ENCODE data around the gene WWP2. TPM values are rescaled to one million over a fixed set of nuclear protein-coding genes. Genes with fewer than 3 reads are reported as not detected.

The WWP2 gene
- total and polyA plus RNA-seq, 2 experiments from 2014 or later = 18.5 to 19.0 TPM

GRCh38 chr16:69860233-69861231, 98.4 kb downstream of the WWP2 start:
- Histone ChIP-seq H3K4me2 (ENCODE audit: unreplicated experiment) (no peak overlapping the region), H3K27me3 (replicated peaks; ENCODE audit: insufficient read depth) (no peaks in the 10 kb centered on the region), H3F3A (ENCODE audit: insufficient read depth) (no peaks in the 10 kb centered on the region), H3K27ac (no peak overlapping the region), H3K79me2 (ENCODE audit: insufficient read depth) (no peaks in the 10 kb centered on the region), H2AFZ (no peak overlapping the region), H3K9me3 (ENCODE audit: low read depth) (no peaks in the 10 kb centered on the region), H3K36me3 (ENCODE audit: low read depth) (no peaks in the 10 kb centered on the region), H3K9me2 (ENCODE audit: insufficient read depth) (no peaks in the 10 kb centered on the region), H3K9ac (no peak overlapping the region), H3K4me3 (no peak overlapping the region), H3K4me1 (ENCODE audit: insufficient read depth) (peaks cover 6% of the 10 kb centered on the region; the same call in 1 of the 2 replicates), H4K20me1 (ENCODE audit: insufficient read depth) (no peaks in the 10 kb centered on the region)
- DNase-seq = no peak
- WGBS, 2 experiments (ENCODE audit: low coverage in 1 of 2, low lambda C conversion rate in 2 of 2, missing lambda C conversion rate in 2 of 2) = 95 to 96% methylated on average over 9 of the region's 9 CpGs
- no peak for TF ChIP-seq EZH2phosphoT487 (IDR thresholded peaks at IDR 0.05; ENCODE audit: insufficient read depth, low read depth)
- in situ Hi-C loops (cut with MboI) = no loop called here

- Histone ChIP-seq H3K4me1 (ENCODE audit: insufficient read depth) (peaks cover 6% of the 10 kb centered on the region; the same call in 1 of the 2 replicates), H3K79me2 (ENCODE audit: insufficient read depth) (no peaks in the 10 kb centered on the region), H3K27me3 (replicated peaks; ENCODE audit: insufficient read depth) (no peaks in the 10 kb centered on the region)
These were observed 99.3 kb downstream of the WWP2 start for GRCh38 chr16:69861292-69862030.

DNA sequence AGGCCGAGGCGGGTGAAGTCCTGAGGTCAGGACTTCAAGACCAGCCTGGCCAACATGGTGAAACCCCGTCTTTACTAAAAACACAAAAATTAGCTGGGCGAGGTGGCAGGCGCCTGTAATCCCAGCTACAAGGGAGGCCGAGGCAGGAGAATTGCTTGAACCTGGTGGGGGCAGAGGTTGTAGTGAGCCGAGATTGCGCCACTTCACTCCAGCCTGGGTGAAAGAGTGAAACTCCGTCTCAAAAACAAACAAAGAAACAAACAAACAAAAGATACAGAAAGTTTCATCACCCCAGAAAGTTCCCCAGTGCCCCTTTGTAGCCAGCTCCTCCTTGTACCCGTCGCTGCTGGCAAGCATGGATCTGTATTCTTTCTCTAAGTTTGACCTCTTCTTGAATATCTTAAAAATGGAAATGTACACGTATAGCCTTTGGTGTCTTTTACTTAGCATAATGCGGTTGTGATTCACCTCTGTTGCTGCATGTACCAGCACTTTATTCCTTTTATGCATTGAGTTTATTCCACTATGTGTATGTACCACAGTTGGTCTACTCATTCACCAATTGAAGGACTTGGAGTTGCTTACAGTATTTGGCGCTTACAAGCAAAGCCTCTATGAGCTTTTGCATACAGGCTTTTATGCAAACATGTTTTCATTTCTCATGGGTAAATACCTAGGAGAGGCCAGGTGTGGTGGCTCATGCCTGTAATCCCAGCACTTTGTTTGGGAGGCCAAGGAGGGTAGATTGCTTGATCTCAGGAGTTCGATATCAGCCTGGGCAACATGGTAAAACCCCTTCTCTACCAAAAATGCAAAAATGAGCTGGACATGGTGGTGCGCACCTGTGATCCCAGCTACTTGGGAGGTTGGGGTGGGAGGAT, 101.5 kb downstream of the WWP2 start:
- H3K27me3 ChIP-seq (replicated peaks; ENCODE audit: insufficient read depth) = no peaks in the 10 kb centered on the region
- 94 to 96% methylated on average over 16 of the region's 16 CpGs for WGBS, 2 experiments (ENCODE audit: low coverage in 1 of 2, low lambda C conversion rate in 2 of 2, missing lambda C conversion rate in 2 of 2)
- in situ Hi-C loops (cut with MboI) = no loop called here
- H3K36me3 ChIP-seq (ENCODE audit: low read depth) = no peaks in the 10 kb centered on the region
- no peak for DNase-seq
- H3K9me2 ChIP-seq (ENCODE audit: insufficient read depth) = no peaks in the 10 kb centered on the region
- no peak overlapping the region for H2AFZ ChIP-seq
- H3K4me1 ChIP-seq (ENCODE audit: insufficient read depth) = peaks cover 6% of the 10 kb centered on the region; the same call in 1 of the 2 replicates
- H3K9me3 ChIP-seq (ENCODE audit: low read depth) = no peaks in the 10 kb centered on the region
- no peaks in the 10 kb centered on the region for H3F3A ChIP-seq (ENCODE audit: insufficient read depth)
- TF ChIP-seq EZH2phosphoT487 (IDR thresholded peaks at IDR 0.05; ENCODE audit: insufficient read depth, low read depth) (no peak), EZH2 (IDR thresholded peaks at IDR 0.05; ENCODE audit: insufficient read depth, poor library complexity, severe bottlenecking) (no peak)
- H3K9ac ChIP-seq = no peak overlapping the region
- H3K4me3 ChIP-seq = no peak overlapping the region
- no peaks in the 10 kb centered on the region for H3K79me2 ChIP-seq (ENCODE audit: insufficient read depth)
- H3K4me2 ChIP-seq (ENCODE audit: unreplicated experiment) = no peak overlapping the region
- H3K27ac ChIP-seq = no peak overlapping the region
- no peaks in the 10 kb centered on the region for H4K20me1 ChIP-seq (ENCODE audit: insufficient read depth)

More at GRCh38 chr16:69861292-69862030, 99.3 kb downstream of the WWP2 start:
- peak; percentile 68 for DNase-seq
- no peaks in the 10 kb centered on the region for H4K20me1 ChIP-seq (ENCODE audit: insufficient read depth)
- H3K36me3 ChIP-seq (ENCODE audit: low read depth) = no peaks in the 10 kb centered on the region
- WGBS, 2 experiments (ENCODE audit: low coverage in 1 of 2, low lambda C conversion rate in 2 of 2, missing lambda C conversion rate in 2 of 2) = 64 to 65% methylated on average over 12 of the region's 12 CpGs
- H3K9me2 ChIP-seq (ENCODE audit: insufficient read depth) = no peaks in the 10 kb centered on the region
- no peak overlapping the region for H3K27ac ChIP-seq
- H2AFZ ChIP-seq = no peak overlapping the region
- no peak overlapping the region for H3K4me3 ChIP-seq
- H3K4me2 ChIP-seq (ENCODE audit: unreplicated experiment) = no peak overlapping the region
- in situ Hi-C loops (cut with MboI) = no loop called here
- no peaks in the 10 kb centered on the region for H3F3A ChIP-seq (ENCODE audit: insufficient read depth)
- peak overlapping the region; percentile 20; the same call in 1 of the 2 replicates for H3K9ac ChIP-seq
- H3K9me3 ChIP-seq (ENCODE audit: low read depth) = no peaks in the 10 kb centered on the region
- TF ChIP-seq EZH2 (IDR thresholded peaks at IDR 0.05; ENCODE audit: insufficient read depth, poor library complexity, severe bottlenecking) (no peak), EZH2phosphoT487 (IDR thresholded peaks at IDR 0.05; ENCODE audit: insufficient read depth, low read depth) (no peak)

- peaks cover 6% of the 10 kb centered on the region; the same call in 1 of the 2 replicates for H3K4me1 ChIP-seq (ENCODE audit: insufficient read depth)
- H3K27me3 ChIP-seq (replicated peaks; ENCODE audit: insufficient read depth) = no peaks in the 10 kb centered on the region
- no peaks in the 10 kb centered on the region for H3F3A ChIP-seq (ENCODE audit: insufficient read depth)
- H3K9me3 ChIP-seq (ENCODE audit: low read depth) = no peaks in the 10 kb centered on the region
- no peaks in the 10 kb centered on the region for H3K9me2 ChIP-seq (ENCODE audit: insufficient read depth)
- no peak overlapping the region for H3K4me3 ChIP-seq
- 68 to 77% methylated on average over 8 of the region's 8 CpGs for WGBS, 2 experiments (ENCODE audit: low coverage in 1 of 2, low lambda C conversion rate in 2 of 2, missing lambda C conversion rate in 2 of 2)
- H2AFZ ChIP-seq = no peak overlapping the region
- in situ Hi-C loops (cut with MboI) = no loop called here
- no peaks in the 10 kb centered on the region for H3K36me3 ChIP-seq (ENCODE audit: low read depth)
- no peak overlapping the region for H3K4me2 ChIP-seq (ENCODE audit: unreplicated experiment)
- H3K79me2 ChIP-seq (ENCODE audit: insufficient read depth) = no peaks in the 10 kb centered on the region
- DNase-seq = peak; percentile 61
- H3K9ac ChIP-seq = no peak overlapping the region
- TF ChIP-seq EZH2phosphoT487 (IDR thresholded peaks at IDR 0.05; ENCODE audit: insufficient read depth, low read depth) = no peak
- TF ChIP-seq EZH2 (IDR thresholded peaks at IDR 0.05; ENCODE audit: insufficient read depth, poor library complexity, severe bottlenecking) = no peak
- no peak overlapping the region for H3K27ac ChIP-seq
- no peaks in the 10 kb centered on the region for H4K20me1 ChIP-seq (ENCODE audit: insufficient read depth)
These were observed 103.6 kb downstream of the WWP2 start for GRCh38 chr16:69865701-69866100.
